CD4-positive, alpha-beta T cell treated with Interleukin-21 for 1 hour (primary cell): Measurements from ENCODE around the gene EDAR.

Experiments used
- DNase-seq: peaks from one replicate; pipeline ENCODE4 v3.0.0-alpha.2; 2020

Gene EDAR

DNA sequence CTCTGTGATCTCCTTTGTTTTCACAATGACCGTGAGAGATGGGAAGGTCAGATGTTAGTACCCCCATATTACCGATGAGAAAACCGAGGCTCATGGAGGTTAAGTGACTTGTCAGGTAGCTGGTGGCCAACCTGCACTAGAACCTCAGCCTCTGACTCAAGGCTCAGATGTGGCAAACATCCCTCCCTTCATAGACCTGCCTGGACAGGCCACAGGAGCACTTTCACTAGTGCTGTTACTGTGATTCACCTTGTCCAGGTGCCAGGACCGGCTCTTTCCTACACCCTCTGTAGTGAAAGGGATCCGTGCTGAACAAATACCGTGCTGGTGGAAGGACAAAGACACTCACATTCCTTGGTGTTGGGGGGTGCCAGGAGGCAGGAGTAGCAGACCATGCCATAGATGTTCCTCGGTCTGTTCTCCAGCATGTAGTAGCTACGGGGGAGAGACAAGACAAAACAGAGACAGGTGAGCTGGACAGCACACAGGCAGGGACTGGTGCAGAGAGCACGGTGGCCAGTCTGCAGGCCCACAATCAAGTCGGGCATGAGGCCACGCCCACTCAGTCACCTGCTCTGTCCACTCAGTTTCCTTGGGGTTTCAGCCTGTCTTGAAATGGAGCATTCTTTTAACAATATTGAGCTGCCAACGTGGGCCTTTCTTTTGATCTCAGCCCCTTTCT lies 65.9 kb downstream of the EDAR start:
- DNase-seq = no peak

DNA sequence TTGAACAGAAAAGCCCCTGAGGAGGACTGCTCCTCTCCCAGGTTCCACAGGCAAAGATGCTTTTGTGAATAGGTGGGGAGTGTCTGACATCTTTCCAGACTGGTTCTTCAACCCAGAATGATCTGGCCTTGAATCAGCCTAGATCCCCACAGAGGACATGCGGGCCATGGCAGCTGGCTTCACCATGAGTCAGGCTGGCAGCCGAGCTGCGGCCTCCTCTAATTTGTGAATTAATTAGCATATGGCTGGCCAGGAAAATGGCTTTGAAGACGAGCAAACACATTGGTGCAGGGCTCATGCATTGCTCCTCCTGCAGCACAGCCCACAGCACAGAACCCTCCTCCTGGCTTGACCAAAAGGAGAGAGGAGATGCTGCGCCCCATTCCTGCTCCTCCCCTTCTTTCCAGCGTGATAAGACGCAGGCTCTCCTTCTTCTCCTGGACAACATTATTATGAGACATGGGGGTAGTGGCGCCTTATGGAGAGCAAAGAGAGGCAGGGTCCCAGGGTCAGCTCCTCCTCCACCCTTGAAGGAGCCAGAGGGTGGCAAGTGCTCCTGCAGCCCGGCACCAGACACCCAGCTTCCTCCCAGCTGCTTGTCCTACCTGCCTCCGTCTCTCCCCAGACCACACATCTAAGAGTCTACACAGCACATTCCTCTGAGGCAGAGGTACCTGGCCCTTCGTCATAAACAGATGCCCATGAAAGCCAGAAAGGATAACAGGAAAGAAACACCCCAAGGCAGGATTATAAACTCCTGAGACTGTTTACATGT lies 66.7 kb downstream of the EDAR start:
- DNase-seq = no peak

DNA sequence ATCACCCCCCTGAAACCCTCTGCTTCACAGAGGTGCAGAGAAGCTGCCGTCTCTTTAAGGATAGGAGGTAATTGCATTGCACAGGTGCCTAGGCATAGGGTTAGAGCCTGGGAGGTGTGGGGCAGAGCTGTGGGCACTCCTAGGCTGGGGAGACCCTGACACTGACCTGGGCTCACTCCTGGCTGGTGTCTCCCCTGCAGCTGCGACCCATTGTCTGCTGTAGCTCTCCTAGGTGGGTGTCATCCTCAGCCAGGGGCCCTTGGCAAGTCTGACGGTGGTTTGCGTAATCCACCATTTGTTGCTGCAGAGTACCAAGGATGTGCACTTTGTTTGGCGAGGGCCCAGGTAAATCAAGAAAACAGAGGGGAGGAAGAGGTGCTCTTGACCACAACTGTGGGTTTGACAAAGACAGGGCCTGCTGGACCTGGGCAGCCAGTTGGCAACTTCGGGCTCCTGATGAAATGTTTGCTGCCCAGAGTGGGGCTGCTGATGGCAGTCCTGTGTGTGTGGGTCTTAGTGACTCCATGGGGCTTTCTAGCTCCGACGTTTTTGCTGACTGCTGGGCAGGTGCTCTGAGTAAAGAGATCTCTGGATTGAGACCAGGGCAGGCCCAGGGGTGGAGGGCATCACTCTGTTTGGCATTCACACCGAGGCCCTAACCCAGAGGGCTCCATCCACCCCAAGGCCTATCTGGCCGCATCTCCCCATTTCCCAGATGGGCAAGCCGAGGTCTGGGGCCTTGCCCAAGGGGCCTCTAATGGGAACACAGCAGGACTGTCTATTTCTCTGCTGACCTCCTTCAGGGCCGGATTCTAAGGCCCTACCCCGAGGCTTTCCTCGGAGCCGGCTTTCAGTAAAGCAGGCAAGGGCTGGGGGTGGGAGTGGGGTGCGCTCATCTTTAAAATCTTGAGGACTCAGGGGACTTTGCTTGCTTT lies 67.7 kb downstream of the EDAR start:
- no peak for DNase-seq

DNA sequence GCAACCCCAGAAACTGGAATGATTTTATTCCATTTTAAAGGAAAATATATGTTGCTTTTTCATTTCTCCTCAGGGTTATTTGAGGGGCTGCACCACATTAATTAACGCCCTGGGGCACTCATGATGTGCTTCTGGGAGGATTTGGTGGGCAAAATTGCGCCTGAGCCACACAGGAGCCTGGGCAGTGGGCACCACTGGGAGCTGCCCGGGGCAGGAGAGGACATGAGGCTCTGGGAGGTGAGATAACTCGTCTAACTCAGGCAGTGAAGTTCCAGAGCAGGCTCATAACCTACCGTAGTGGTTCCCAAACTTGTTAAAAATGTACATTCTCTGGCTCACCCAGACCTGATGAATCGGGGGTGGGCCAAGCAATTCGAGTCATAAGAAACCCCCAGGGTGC lies 68.3 kb downstream of the EDAR start:
- no peak for DNase-seq

DNA sequence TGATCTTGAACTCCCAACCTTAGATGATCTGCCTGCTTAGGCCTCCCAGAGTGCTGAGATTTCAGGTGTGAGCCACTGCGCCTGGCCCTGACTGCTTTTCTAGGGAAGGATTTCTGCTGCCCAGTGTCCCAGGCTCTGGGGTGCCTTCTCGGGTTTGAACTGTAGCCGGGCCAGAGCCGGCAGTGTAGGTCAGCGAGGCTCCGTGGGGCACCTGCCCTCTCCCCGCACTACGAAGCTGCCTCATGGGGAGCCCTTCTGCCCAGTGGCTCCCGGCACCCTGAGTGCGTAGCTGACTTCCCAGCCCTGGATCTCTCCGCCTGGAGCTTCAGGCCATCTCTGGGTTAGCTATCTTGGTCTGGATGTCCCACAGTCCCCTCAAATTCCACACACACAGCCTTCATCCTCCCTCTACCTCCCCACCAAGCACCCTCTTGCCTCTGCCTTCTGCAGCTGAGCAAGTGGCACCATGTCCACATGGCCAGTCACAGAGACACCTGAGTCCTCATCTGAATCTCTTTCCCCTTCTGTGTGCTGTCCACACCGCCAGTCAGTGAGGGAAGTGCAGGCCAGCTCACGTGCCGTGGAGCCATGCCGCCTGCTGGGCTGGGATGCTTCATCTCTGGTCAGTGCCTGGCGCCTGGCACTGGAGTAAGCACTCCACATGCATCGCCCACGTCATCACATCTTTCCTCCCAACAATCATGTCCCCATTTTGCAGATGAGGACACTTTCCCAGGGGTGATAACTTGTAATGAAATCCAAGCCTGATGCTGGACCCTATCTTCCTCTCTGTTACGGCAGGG lies 69.2 kb downstream of the EDAR start:
- no peak for DNase-seq

DNA sequence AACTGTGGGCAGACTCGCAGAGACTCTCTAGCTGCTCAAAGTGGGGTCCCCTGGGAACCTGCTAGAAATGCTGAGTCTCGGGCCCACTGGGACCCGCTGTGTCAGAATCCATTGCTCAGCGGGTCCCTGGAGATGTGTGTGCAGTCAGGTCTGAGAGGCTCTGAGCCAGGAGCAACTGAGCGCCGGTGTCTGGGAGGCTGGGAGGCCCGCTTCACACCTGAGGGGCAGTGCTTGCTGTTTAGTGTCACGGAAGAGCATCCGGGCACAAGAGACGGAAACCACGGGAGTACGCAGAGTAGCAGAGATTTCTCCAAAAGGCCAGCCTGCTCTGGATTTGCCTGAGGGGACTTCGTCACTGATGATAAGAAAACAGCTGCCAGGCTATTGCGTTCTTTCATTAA lies 70.1 kb downstream of the EDAR start:
- DNase-seq = no peak

DNA sequence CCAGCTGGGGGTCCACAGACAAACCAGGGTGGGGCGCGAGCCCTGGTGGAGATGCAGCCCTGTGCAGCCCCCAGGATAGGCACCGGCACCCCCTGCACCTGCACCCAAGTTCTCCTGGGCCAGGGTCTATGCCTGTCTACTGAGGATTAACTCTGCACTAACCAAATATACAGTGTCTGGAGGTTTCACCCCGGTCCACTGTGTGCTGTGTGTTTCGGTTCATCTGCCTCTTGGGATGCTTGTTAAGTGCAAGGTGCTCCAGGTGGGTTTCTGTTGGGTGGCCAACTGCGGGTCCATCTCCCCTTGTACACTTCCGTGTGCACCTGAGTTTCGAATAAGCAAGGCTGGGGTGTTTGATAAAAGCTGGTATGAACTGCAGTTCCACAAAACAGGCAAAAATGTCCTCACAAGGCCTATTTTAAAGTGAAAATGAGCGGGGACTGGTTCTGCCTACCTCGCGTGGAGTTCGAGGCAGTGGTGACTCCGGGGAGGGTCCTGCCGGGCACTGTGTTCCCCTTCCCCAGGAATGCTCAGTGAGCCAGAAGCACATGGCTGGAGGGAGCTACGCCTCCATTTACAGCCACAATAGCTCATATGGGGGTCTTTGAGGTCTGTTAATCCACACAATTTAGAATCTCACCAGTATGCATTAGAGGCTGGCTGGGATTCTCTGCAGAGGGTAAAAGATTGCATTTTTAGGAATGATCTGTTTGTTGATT lies 70.7 kb downstream of the EDAR start:
- no peak for DNase-seq

DNA sequence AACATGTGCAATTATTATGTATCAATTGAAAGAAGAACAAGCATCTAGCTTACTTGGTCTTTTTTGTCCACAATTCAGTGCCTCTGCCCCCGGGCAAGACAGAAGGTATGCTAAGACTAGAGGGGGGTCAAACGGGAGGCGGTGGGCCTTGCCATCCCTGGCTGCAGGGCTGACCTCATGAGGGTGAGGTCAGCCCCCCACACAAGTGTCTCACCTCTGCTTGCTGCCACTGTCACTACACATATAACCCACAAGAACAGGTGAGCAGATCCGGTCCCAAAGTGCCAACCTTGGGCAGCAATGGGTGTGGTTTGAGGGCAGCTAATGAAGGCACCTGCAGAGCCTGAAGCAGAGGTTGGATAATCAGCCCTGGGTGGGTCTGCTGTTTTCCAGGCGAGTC lies 71.5 kb downstream of the EDAR start:
- no peak for DNase-seq

DNA sequence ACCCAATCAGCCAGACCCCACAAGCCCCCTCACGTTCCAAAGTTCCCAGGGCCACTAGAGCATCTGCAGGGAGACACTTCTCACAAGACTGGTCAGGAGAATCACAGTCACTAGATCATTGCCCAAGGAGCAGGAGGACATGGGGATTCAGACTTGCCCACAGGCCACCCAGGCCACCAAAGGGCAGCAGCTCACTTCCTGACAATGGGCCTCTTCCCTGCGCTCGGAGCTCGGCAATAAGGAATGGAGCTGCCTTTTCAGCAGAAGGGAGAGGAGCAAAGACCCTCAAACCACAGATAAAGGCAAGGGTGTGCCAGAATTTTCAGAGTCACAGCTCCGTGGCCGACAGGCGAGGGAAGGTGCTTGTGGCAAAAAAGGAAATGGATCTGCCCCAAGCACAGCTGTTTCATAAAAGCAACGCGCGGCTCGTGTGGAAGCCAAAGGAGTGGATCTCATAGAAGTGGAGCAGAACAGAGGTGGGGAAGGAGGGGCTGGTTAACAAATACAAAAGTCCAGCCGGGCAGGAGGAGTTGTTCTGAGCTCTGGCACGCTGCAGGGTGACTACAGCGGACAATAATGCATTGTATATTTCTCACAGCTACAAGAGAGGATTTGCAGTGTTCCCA lies 72.1 kb downstream of the EDAR start:
- DNase-seq = no peak

DNA sequence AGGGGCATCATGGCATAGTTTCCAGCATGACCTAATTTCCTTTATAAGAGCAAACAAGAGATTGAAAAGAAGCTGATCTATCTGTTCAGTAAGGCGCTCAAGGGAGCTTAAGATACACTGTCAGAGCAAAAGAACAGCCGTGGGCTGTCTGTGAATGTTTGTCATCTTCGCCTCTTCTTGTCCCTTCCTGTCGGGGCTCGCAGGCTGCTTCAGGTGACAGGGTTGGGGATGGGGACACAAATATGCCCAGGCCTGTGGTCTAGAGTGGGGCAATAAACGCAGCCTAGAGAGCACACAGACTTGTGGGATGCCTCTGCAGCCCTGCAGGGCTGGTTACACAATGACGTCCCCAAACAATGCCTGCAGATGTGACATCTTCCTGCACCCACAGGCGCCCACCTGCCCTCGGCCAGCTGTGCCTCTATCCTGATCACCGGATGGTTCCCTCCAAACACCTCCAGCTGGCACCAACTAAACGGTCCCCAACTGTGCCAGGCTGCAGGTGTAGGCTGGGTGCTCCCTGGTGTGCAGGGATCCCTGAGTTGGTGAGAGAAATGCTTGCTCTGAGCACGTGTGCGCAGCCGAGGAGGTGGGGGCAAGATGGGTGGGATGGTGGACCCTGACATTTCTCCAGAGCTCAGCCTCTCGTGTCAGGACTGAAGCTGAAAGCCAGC lies 72.8 kb downstream of the EDAR start:
- no peak for DNase-seq

DNA sequence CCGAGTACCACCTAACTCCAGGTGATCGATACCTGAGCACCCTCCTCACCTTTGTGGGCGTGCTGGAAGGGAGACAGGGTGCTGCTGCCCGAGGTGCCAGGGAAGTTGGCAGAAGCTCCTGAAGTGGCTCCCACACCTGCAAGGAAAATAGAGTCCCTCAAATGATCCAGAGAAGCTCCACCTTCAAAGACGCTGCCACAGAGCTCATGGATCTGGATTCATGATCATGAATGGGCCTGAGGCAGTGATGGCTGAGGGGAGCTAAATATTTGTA lies 76.5 kb downstream of the EDAR start:
- DNase-seq = no peak

DNA sequence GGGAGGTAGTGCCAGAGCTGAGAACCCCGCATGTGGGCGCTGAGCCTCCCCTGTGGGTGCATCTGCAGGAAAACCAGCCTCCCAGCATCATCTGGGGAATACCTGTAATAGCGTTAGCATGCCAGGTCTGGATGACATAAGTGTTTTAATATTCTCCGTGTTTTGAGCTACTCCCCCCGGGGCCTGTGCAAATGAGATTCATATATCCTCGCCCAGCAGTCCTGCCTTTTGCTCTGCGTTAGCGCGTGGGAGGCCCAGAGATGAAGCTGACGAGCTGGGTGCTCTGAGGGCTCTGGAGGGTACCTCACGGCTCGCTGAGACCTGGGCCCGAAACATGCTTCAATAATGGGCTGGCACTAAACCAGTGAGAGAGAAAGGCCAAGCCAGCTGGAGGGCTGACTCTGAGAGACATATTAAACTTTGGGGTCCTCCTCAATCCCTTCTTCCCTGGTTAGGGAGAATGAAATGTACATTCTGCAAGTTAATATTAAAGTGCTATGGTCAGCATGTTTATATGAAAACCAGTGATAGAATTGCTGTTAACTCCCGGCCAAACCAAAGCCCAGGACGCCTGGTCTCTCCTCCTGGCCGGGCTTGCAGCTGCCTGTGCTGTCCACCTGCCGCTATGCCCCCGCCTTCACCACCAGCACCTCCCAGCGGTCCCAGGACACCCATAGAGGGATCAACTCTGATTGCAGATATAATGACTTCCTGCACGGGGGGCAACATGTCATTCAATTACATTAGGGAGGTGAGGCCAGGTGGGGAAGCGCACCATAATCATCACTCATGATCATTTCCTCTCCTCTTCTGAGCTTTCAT lies 77.0 kb downstream of the EDAR start:
- DNase-seq = no peak

DNA sequence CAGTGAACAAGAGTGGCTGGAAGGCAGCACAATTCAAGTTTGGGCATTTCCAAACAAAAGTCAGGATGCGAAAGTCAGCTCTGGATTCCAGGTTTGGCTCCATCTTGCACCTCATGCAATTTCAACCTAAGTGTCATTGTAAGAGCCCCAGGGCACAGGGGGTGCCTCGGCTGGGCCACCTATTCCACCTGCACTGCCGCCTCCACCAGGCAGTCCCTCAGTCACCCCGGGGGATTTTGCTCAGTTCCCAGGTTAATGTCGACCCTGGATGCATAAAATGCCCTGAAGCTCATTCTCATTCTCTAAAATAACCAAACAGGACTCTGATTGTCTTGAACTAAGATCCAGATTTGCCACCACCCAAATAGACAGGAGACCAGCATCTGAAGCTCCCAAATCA lies 77.6 kb downstream of the EDAR start:
- no peak for DNase-seq

DNA sequence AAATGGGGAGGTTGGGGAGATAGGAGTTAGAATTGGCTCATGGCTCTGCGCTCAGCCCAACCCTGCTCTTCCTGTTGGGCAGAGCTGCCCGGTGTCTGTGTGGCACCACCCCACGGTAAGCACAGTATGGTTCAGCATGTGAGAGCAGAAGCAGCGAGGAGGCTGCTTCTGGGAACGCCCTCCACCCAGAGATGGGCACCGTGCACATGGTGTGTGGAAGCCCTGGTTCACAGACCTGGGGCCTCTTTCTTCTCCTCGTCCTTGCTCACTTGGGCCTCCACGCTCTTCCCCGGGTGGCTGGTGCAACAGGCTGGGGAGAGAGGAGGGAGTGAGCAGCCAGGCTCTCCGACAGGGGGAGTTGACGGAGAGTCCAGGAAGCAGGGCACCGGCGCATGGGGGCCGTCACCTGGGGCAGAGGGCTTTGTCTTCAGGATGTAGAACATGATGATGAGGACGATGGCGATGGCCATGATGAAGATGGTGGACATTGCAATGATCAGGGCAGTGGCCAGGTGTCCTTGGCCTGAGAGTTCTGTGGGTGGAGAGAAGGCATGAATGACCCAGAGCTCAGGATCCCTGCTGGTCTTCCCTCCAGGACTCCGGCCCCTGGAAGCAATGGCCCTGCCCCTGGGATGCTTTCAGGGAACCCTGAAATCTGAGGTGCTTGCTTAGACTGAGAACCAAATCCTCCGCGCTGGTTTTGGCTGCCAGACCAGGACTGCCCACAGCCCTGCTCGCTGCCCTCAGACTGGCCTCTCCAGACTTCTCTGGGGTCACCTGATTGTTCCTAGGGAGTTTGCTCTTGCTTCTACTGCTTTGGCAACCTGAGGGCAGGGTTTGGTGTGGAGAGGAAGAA lies 78.3 kb downstream of the EDAR start:
- no peak for DNase-seq

DNA sequence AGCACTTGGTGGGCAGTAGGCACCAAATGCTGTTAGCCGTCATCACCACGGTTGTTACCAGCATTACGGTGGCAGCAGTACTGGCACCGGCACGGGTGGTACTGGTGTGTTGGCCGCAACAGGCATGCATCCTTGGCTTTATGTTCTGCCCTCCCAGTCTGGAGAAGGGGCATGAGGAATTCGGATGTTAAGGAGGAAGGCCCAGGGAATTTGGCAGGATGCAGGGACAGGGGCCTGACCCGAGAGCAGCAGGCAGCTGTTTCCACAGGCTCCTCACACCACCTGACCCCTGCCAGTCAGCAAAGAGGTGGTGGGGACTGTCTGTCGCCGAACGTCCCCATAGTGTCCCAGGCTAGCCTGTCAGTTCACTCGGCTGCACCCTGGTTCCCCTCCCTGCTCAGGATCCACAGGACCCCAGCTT lies 79.0 kb downstream of the EDAR start:
- DNase-seq = no peak

DNA sequence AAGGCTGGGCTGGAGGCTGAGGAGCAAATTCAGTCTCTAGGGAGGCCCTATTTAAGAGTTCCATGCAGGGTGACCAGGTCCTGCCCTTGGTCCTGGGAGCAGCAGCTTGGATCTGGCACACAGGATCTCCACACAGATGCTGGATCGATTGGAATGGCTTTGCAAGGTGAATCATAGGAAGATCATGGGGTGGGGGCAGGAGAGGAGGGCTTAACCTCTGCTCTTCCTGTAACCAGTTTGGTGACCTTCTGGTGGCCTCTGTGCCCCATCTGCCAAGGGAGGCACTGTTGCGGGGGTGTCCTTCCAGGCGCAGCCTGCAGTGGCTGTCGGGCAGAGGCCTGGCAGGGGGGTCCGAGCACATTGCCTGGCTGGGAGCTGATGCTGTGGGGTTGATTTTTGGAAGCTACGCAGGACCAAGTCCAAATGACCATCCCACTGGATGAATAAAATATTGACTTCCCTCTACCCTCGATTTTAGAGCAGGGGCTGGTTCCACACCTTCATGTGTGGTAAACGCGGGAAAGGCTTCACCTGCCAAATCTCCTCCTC lies 79.7 kb downstream of the EDAR start:
- DNase-seq = no peak

DNA sequence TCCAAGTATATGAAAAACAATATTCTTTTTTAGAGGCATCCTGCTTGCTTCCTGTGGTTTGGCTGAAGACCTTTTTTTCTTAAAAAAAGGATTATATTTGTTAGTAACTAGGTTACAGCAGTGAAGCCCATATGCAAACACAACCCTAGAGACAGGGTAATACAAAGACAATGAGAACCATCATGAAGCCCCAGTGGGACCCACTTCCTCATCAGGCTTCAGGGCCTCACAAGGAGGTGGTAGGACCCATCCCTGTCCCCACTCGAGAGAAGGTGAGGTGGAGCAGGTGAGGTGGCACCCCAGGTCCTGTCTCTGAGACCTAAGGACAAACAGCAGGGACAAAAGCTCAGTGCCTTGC lies 80.3 kb downstream of the EDAR start:
- no peak for DNase-seq

DNA sequence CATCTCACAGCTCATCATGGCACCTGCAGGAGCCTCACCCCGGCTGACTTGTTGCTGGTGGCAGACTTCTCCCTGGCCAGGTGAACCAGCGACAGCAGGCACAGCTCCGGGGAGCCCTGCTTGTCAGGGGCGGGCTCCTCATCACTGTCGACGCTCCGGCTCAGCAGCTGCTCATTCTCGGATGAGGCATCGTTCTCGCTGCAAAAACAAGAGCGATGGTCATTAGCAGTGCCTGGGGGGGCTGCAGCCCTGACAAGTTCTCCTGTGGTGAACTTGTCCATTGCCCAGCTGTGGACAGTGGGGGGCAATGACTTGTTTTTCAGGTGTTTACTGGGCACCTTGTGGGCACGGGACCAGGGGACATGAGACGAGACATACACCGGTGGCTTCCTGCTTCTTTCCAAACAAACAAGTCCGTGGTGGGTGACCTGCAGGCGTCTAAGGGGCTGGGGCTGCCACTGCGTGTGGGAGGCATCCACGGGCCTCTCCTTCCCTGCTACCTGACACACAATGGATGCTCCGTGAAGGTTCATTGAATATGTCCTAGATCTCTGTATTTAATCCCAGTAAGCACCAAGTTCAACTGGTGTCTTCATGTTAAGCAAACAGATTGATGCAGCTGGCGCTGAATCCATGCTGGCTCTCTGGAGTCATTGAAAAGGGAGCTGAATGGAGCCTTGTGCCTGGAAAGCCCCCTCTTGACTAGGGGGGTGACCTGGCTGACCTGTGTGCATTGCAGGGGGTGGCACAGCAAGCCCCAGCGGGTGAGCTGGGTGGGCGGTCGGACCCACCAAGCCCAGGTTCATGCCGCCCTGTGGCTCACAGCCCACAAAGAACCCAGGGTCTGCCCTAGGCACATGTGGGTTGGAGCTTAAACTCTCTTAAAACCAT lies 81.0 kb downstream of the EDAR start:
- no peak for DNase-seq
